Measurements from ENCODE around the gene C18orf63.

Gene C18orf63

GRCh38 chr18:74381621-74382295 lies 66.1 kb downstream of the C18orf63 start:
- no peak for DNase-seq

DNA sequence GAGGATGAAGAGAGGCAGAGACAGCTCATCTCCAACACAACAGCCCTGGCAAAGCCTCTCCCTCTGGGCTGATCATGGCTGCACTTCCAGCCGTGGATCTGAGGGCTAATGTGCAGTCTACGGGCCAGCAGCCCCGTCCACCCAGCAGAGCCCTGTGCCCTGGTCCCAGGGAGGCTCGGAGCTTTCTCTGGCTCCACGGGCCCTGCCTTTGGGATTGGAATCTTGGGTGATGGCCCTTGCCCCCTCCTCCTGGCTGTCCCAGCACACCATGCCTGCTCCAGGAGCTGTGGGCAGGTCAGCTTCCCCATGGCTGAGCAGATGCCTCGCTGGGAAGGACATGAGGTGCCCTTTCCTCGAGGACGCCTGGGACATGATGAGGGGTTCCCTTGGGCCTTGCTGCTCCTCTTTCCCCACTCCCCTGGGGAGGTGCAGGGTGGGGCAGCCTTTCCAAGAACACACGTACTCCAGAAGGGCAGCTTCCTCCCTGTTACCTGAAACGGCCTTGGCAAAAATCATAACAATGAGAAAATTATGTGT lies 66.9 kb downstream of the C18orf63 start:
- no peak for DNase-seq

DNA sequence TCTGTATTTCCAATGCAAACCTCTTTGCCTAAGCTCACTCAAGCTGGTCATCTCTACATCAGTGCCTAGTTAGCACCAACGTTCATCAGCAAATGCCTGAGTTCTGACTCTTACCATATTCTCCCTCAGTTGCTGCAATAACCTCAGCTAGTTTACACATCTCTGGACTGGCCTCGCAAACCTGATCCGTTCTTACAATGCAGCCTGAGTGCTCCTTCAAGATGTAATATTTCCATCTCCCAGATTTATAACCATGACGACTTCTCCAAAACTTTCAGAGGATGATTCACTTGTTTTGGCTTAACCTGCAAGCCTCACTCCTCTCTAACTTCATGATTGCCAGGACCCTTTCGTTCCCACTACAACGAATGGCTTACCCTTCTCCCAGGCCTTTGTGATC lies 71.7 kb downstream of the C18orf63 start:
- DNase-seq: no peak

- no peak for DNase-seq
These were observed 72.6 kb downstream of the C18orf63 start for GRCh38 chr18:74388227-74388626.

GRCh38 chr18:74389171-74389927 lies 73.7 kb downstream of the C18orf63 start:
- DNase-seq: no peak

- no peak for DNase-seq
These were observed 74.4 kb downstream of the C18orf63 start for GRCh38 chr18:74389991-74390390.

- DNase-seq: no peak
These were observed 75.3 kb downstream of the C18orf63 start for GRCh38 chr18:74390900-74391299.

- no peak for DNase-seq
These were observed 76.7 kb downstream of the C18orf63 start for GRCh38 chr18:74392323-74392722.

GRCh38 chr18:74395006-74395405 lies 79.4 kb downstream of the C18orf63 start:
- no peak for DNase-seq

DNA sequence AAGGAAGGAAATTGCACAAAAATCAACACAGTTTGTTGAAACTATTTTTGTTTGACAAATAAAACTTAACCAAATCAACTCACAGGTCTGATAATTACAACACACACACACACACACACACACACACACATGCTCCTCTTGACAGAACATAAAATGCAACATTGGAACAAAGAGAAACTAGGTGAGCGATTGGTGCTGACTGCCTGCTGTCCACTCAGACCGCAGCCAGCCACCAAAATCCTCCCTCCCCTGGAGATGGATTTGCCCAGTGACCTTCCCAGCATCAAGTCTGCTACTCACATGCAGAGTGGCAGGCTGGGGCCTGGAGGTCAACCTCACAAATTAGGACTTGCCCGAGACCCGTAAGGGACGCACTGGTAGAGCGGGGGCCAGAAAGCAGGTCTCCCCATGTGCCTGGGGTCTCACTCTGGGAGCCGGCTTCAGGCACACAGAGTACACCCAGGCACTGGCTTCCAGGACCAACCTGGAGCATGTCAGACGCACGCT lies 80.1 kb downstream of the C18orf63 start:
- DNase-seq: no peak

- no peak for DNase-seq
These were observed 80.8 kb downstream of the C18orf63 start for GRCh38 chr18:74396171-74397169.

- no peak for DNase-seq
These were observed 81.9 kb downstream of the C18orf63 start for GRCh38 chr18:74397572-74397971.

- no peak for DNase-seq
These were observed 83.7 kb downstream of the C18orf63 start for GRCh38 chr18:74399091-74399887.

DNA sequence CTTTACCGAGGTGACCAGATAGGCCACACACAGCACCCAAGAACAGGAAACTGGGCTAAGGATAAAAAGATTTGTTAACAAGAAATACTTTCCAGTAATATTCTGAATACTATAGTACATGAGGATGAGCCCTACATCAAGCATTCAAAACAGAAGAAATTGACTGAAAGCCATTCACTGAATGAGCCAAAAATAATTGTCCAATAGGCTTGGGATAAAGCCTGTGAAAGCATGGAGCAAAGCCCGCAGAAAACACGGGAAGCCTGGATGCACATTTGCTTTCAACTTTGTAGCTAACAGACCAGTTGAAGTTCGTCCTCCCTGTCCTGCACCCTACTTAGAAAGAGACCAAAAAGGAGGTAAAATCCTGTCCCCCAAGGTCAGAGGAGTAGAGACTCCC lies 85.2 kb downstream of the C18orf63 start:
- DNase-seq: no peak

DNA sequence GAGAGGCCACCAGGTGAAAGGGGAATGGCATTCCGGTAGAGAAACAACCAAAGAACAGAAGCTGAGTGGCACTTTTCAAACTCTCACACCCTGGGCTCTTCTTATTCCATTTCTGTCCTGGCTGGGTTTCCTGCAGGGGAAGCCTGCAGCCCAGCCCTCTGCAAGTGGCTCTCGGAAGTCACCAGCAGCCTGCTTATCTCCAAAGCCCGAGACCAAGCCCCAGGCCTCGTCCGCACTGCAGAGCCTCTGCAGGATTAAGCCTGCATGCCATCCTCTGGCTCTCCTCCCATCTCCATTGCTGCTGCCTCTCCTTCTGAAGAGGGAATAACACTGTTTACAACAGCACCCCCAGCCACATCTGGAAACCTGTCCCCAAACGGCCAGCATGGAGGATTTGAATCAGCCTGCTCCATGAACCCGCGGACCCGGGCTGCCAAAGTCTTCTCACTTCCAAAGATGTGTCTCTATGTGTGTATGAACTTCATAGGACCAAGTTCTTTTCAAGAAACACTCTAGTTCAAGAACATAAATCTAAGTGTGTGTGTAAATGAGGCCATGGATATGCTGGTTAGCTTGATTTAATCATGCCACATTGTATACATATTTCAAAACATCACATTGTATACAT lies 87.3 kb downstream of the C18orf63 start:
- no peak for DNase-seq

- DNase-seq: no peak
These were observed 92.2 kb downstream of the C18orf63 start for GRCh38 chr18:74407888-74408287.
